Measurements from ENCODE around the gene DZIP1. TPM values are rescaled to one million over a fixed set of nuclear protein-coding genes. Genes with fewer than 3 reads are reported as not detected.

DZIP1 gene
- total and polyA plus RNA-seq, 10 of the 15 experiments (the other 5 are each of a cell fraction or from before 2014, with no cell fraction given) = 0.01 to 1.9 (median 0.55) TPM

DNA sequence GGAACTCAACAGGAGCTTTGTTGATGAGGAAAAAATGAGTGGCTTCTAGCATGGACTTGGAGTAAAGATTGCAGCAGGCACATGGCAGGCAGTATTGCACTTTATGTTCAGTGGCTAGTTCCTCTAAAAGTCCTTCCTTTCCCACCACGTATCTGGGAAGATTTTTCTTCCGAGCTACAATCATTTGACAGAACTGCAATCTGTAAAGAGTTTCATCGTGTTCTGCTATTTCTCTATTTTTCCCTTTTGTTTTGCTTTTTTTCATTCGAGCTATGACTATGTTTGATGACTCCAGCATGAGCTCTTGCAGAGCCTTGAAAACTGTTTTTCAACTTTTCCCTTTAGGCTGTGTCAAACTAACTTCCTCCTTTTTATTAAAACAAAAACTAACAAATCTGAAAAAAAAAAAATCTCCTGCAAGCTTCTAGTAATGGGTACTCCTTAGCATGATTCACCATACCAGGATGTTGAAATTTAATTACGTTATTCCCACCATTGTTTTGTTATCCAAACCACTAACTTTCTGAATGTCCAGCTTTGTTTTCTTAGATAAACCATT, 79.7 kb downstream of the DZIP1 start:
- Histone ChIP-seq H2AFZ (ENCODE audit: control insufficient read depth, low read depth, low read length) (no peak overlapping the region; the same call in 1 of the 2 replicates), H3K4me3 (no peak overlapping the region), H3K27ac (ENCODE audit: control insufficient read depth, insufficient read depth) (no peak overlapping the region), H3K36me3 (ENCODE audit: control insufficient read depth in 2 of 2, insufficient read depth in 2 of 2, low read length in 1 of 2) (no peaks in the 10 kb centered on the region), H3K4me1 (ENCODE audit: control insufficient read depth, insufficient read depth, low read length) (no peaks in the 10 kb centered on the region), H3K27me3 (replicated peaks in 1 of 2; ENCODE audit: control insufficient read depth in 2 of 2, insufficient read depth in 2 of 2, low read length in 1 of 2) (no peaks in the 10 kb centered on the region), H4K20me1 (ENCODE audit: control insufficient read depth, insufficient read depth) (no peaks in the 10 kb centered on the region), H3K4me2 (ENCODE audit: control insufficient read depth, insufficient read depth) (no peak overlapping the region), H3K9me3 (replicated peaks; ENCODE audit: control insufficient read depth, insufficient read depth, low read length) (no peaks in the 10 kb centered on the region), H3K79me2 (ENCODE audit: control insufficient read depth, insufficient read depth, low read length) (no peaks in the 10 kb centered on the region), H3K9ac (ENCODE audit: control insufficient read depth, insufficient read depth, low read length) (no peak overlapping the region)
- ChIA-PET CTCF (interaction anchor here (0.9 to 2.1 kb wide), 7 partner anchors 8 to 375 kb away, joined by 3 to 6 read pairs (median 3); no protein-coding TSS in a partner anchor), SMC1A (ENCODE audit: uncharacterized antibody, unreplicated experiment) (interaction anchor here (0.9 to 1.3 kb wide), 3 partner anchors 11 to 27 kb away, joined by 3 to 6 read pairs (median 3); no protein-coding TSS in a partner anchor), RAD21 (ENCODE audit: unreplicated experiment) (interaction anchor here (1.4 kb wide), 1 partner anchor 28 kb away, joined by 4 read pairs; no protein-coding TSS in a partner anchor), POLR2A (no interaction called here)
- in situ Hi-C loops (cut with MboI) (no loop called here), intact Hi-C loops (cut with micrococcal nuclease; ENCODE audit: unreplicated experiment) (no loop called here)
- FAIRE-seq (no peak), ATAC-seq (no peak), DNase-seq (ENCODE audit: low read depth, low spot score) (no peak)
- no TSS peak for BruUV-seq (replicated peaks)
- 21% methylated on average over 5 of the region's 5 CpGs for WGBS (ENCODE audit: insufficient coverage, insufficient replicate concordance, low lambda C conversion rate, missing lambda C conversion rate)
- TF ChIP-seq GATAD2B (conservative IDR thresholded peaks at IDR 0.05; ENCODE audit: low read depth) (no peak), NFXL1 (IDR thresholded peaks at IDR 0.05; ENCODE audit: borderline replicate concordance) (no peak), ZNF622 (IDR thresholded peaks at IDR 0.05) (no peak), KAT2A (conservative IDR thresholded peaks at IDR 0.05; ENCODE audit: control insufficient read depth, low read depth, low read length) (no peak), RFX5 (IDR thresholded peaks at IDR 0.05; ENCODE audit: low read depth, low read length) (no peak), TBL1XR1 (IDR thresholded peaks at IDR 0.05; ENCODE audit: low read depth, low read length) (no peak), ZZZ3 (IDR thresholded peaks at IDR 0.05; ENCODE audit: control insufficient read depth, insufficient read length, low read depth) (no peak)
- TF ChIP-seq, protein P1, sequence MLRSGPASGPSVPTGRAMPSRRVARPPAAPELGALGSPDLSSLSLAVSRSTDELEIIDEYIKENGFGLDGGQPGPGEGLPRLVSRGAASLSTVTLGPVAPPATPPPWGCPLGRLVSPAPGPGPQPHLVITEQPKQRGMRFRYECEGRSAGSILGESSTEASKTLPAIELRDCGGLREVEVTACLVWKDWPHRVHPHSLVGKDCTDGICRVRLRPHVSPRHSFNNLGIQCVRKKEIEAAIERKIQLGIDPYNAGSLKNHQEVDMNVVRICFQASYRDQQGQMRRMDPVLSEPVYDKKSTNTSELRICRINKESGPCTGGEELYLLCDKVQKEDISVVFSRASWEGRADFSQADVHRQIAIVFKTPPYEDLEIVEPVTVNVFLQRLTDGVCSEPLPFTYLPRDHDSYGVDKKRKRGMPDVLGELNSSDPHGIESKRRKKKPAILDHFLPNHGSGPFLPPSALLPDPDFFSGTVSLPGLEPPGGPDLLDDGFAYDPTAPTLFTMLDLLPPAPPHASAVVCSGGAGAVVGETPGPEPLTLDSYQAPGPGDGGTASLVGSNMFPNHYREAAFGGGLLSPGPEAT (IDR thresholded peaks at IDR 0.05; ENCODE audit: low read depth) = no peak
- TF ChIP-seq, protein P2, sequence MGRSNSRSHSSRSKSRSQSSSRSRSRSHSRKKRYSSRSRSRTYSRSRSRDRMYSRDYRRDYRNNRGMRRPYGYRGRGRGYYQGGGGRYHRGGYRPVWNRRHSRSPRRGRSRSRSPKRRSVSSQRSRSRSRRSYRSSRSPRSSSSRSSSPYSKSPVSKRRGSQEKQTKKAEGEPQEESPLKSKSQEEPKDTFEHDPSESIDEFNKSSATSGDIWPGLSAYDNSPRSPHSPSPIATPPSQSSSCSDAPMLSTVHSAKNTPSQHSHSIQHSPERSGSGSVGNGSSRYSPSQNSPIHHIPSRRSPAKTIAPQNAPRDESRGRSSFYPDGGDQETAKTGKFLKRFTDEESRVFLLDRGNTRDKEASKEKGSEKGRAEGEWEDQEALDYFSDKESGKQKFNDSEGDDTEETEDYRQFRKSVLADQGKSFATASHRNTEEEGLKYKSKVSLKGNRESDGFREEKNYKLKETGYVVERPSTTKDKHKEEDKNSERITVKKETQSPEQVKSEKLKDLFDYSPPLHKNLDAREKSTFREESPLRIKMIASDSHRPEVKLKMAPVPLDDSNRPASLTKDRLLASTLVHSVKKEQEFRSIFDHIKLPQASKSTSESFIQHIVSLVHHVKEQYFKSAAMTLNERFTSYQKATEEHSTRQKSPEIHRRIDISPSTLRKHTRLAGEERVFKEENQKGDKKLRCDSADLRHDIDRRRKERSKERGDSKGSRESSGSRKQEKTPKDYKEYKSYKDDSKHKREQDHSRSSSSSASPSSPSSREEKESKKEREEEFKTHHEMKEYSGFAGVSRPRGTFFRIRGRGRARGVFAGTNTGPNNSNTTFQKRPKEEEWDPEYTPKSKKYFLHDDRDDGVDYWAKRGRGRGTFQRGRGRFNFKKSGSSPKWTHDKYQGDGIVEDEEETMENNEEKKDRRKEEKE (IDR thresholded peaks at IDR 0.05) = no peak
- TF ChIP-seq, protein P3, sequence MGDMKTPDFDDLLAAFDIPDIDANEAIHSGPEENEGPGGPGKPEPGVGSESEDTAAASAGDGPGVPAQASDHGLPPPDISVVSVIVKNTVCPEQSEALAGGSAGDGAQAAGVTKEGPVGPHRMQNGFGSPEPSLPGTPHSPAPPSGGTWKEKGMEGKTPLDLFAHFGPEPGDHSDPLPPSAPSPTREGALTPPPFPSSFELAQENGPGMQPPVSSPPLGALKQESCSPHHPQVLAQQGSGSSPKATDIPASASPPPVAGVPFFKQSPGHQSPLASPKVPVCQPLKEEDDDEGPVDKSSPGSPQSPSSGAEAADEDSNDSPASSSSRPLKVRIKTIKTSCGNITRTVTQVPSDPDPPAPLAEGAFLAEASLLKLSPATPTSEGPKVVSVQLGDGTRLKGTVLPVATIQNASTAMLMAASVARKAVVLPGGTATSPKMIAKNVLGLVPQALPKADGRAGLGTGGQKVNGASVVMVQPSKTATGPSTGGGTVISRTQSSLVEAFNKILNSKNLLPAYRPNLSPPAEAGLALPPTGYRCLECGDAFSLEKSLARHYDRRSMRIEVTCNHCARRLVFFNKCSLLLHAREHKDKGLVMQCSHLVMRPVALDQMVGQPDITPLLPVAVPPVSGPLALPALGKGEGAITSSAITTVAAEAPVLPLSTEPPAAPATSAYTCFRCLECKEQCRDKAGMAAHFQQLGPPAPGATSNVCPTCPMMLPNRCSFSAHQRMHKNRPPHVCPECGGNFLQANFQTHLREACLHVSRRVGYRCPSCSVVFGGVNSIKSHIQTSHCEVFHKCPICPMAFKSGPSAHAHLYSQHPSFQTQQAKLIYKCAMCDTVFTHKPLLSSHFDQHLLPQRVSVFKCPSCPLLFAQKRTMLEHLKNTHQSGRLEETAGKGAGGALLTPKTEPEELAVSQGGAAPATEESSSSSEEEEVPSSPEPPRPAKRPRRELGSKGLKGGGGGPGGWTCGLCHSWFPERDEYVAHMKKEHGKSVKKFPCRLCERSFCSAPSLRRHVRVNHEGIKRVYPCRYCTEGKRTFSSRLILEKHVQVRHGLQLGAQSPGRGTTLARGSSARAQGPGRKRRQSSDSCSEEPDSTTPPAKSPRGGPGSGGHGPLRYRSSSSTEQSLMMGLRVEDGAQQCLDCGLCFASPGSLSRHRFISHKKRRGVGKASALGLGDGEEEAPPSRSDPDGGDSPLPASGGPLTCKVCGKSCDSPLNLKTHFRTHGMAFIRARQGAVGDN (IDR thresholded peaks at IDR 0.05) = no peak
